Endothelial cell of umbilical vein (primary cell): ENCODE data around the gene EHBP1L1.

Experiments used
- EZH2 ChIP-seq: IDR thresholded peaks from 2 replicates; pipeline ENCODE4 v1.6.1; 2012; ENCODE audit warnings: borderline replicate concordance, low read depth, mild to moderate bottlenecking, moderate library complexity, low read length, inconsistent platforms; ENCODE audit not compliant: severe bottlenecking
- GATA2 ChIP-seq: IDR thresholded peaks from 2 replicates; pipeline ENCODE4 v1.7.0; 2011; ENCODE audit warnings: low read depth, mild to moderate bottlenecking, moderate library complexity, mixed read lengths, low read length; ENCODE audit not compliant: insufficient read length, insufficient read depth
- JUN ChIP-seq: IDR thresholded peaks from 2 replicates; pipeline ENCODE4 v1.6.1; 2011; ENCODE audit warnings: borderline replicate concordance, low read depth; ENCODE audit not compliant: insufficient read length, insufficient read depth
- POLR2A ChIP-seq: IDR thresholded peaks from 2 replicates; pipeline ENCODE4 v1.6.1; 2012; ENCODE audit warnings: low read depth, mild to moderate bottlenecking, control low read depth, low read length
- POLR2AphosphoS5 ChIP-seq: IDR thresholded peaks from 2 replicates; pipeline ENCODE4 v1.6.1; 2012; ENCODE audit warnings: low read depth, mild to moderate bottlenecking, control low read depth, low read length, moderate library complexity; ENCODE audit not compliant: insufficient read depth
- TF ChIP-seq, protein P1 (sequence below), 2 donors: IDR thresholded peaks; 1 replicate in 1 of 2; 2 replicates in 1 of 2; pipeline ENCODE4 v1.5.1; 2011; ENCODE audit warnings: low read length in 2 of 2, mild to moderate bottlenecking in 2 of 2, moderate library complexity in 2 of 2, control low read depth in 1 of 2, inconsistent platforms in 1 of 2, low read depth in 1 of 2; ENCODE audit not compliant: insufficient read depth in 1 of 2; ENCODE audit errors: extremely low read depth in 1 of 2
- TF ChIP-seq, protein P2 (sequence below): IDR thresholded peaks from 2 replicates; pipeline ENCODE4 v1.6.1; 2011; ENCODE audit not compliant: insufficient read depth, insufficient read length

DNA sequence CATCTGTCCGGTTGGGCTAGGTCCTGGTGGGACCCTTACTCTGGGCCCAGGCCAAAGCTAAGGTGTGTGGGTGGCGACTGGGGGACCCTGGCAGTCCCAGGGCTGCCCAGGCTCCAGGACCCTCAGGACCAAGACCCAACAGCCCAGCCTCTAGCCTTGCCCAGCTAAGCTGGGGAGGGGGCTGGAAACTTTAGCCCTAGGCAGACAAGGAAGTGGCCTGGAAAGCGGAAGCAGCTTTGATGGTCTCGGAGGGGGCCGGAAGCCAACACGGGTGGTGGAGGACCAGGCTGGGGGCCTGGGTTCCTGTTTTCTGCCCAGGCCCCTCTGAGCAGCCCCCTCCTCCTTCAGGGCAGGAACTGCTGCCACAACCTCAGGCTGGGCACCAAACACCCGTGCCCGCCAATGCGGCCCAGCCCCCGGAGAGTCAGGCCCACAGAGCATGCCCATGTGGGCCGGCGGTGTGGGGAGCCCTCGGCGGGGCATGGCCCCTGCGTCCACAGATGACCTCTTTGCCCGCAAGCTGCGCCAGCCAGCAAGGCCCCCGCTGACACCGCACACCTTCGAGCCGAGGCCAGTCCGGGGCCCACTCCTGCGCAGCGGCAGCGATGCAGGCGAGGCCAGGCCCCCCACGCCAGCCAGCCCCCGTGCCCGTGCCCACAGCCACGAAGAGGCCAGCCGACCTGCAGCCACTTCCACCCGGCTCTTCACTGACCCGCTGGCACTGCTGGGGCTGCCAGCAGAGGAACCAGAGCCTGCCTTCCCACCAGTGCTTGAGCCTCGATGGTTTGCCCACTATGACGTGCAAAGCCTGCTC lies 64.8 kb downstream of the EHBP1L1 start:
- TF ChIP-seq POLR2AphosphoS5: no peak
- TF ChIP-seq, protein P1, sequence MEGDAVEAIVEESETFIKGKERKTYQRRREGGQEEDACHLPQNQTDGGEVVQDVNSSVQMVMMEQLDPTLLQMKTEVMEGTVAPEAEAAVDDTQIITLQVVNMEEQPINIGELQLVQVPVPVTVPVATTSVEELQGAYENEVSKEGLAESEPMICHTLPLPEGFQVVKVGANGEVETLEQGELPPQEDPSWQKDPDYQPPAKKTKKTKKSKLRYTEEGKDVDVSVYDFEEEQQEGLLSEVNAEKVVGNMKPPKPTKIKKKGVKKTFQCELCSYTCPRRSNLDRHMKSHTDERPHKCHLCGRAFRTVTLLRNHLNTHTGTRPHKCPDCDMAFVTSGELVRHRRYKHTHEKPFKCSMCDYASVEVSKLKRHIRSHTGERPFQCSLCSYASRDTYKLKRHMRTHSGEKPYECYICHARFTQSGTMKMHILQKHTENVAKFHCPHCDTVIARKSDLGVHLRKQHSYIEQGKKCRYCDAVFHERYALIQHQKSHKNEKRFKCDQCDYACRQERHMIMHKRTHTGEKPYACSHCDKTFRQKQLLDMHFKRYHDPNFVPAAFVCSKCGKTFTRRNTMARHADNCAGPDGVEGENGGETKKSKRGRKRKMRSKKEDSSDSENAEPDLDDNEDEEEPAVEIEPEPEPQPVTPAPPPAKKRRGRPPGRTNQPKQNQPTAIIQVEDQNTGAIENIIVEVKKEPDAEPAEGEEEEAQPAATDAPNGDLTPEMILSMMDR (IDR thresholded peaks at IDR 0.05; ENCODE audit: extremely low read depth in 1 of 2, insufficient read depth in 1 of 2, low read depth in 1 of 2, low read length in 2 of 2): no peak
- no peak for TF ChIP-seq EZH2
- no peak for TF ChIP-seq POLR2A
- TF ChIP-seq, protein P2, sequence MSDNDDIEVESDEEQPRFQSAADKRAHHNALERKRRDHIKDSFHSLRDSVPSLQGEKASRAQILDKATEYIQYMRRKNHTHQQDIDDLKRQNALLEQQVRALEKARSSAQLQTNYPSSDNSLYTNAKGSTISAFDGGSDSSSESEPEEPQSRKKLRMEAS: no peak
- no peak for TF ChIP-seq JUN
- no peak for TF ChIP-seq GATA2
